Measurements from ENCODE around the gene ZMYND19. TPM values are rescaled to one million over a fixed set of nuclear protein-coding genes. Genes with fewer than 3 reads are reported as not detected.

Gene ZMYND19
- total RNA-seq, 2 experiments from 2014 or later, result 75.3 to 76.8 TPM

GRCh38 chr9:137618105-137619067 lies 28.1 kb upstream of the ZMYND19 start, which contains the start of gene EHMT1:
Gene EHMT1, plus strand, starts transcription at chr9:137619005. Its CDS starts 24 bp downstream, at chr9:137619029.
- POLR2A ChIA-PET, result interaction anchor here (0.6 to 1.6 kb wide), 4 partner anchors 10 to 39 kb away, joined by 3 to 8 read pairs (median 5); partner anchors contain the start of genes ARRDC1 and ZMYND19

GRCh38 chr9:137615387-137615871 lies 25.1 kb upstream of the ZMYND19 start:
- CTCF ChIA-PET, result no interaction called here

More at GRCh38 chr9:137618105-137619067, 28.1 kb upstream of the ZMYND19 start, which contains the start of gene EHMT1:
- CTCF ChIA-PET, result no interaction called here

GRCh38 chr9:137614631-137615386 lies 24.5 kb upstream of the ZMYND19 start:
- ChIA-PET CTCF (no interaction called here), POLR2A (no interaction called here)

More at GRCh38 chr9:137615387-137615871, 25.1 kb upstream of the ZMYND19 start:
- POLR2A ChIA-PET, result no interaction called here

- ChIA-PET CTCF (no interaction called here), POLR2A (interaction anchor here (0.6 kb wide), 1 partner anchor 17 kb away, joined by 3 read pairs; no protein-coding TSS in a partner anchor)
Measured at GRCh38 chr9:137613738-137614523, 23.6 kb upstream of the ZMYND19 start.

- CTCF ChIA-PET, result interaction anchor here (0.5 kb wide), 1 partner anchor 236 kb away, joined by 6 read pairs; no protein-coding TSS in a partner anchor
- POLR2A ChIA-PET, result interaction anchor here (0.6 kb wide), 1 partner anchor 17 kb away, joined by 3 read pairs; no protein-coding TSS in a partner anchor
Measured at GRCh38 chr9:137613259-137613658, 22.9 kb upstream of the ZMYND19 start.

- POLR2A ChIA-PET, result no interaction called here
- CTCF ChIA-PET, result no interaction called here
Measured at GRCh38 chr9:137612741-137613142, 22.4 kb upstream of the ZMYND19 start.

GRCh38 chr9:137611623-137612609 lies 21.6 kb upstream of the ZMYND19 start:
- ChIA-PET POLR2A (no interaction called here), CTCF (no interaction called here)

GRCh38 chr9:137610944-137611343 lies 20.6 kb upstream of the ZMYND19 start:
- CTCF ChIA-PET, result no interaction called here
- POLR2A ChIA-PET, result no interaction called here

- POLR2A ChIA-PET, result no interaction called here
- CTCF ChIA-PET, result interaction anchor here (0.6 kb wide), 1 partner anchor 28 kb away, joined by 3 read pairs; the partner anchor contains the start of gene DPH7
Measured at GRCh38 chr9:137607141-137607857, 17.0 kb upstream of the ZMYND19 start.

- ChIA-PET CTCF (interaction anchor here (0.6 kb wide), 1 partner anchor 28 kb away, joined by 3 read pairs; the partner anchor contains the start of gene DPH7), POLR2A (no interaction called here)
Measured at GRCh38 chr9:137606734-137607138, 16.4 kb upstream of the ZMYND19 start.

- ChIA-PET CTCF (no interaction called here), POLR2A (no interaction called here)
Measured at GRCh38 chr9:137606005-137606621, 15.8 kb upstream of the ZMYND19 start.

- ChIA-PET CTCF (interaction anchor here (1.2 kb wide), 1 partner anchor 23 kb away, joined by 3 read pairs; no protein-coding TSS in a partner anchor), POLR2A (interaction anchor here (0.6 to 0.9 kb wide), 4 partner anchors 11 to 519 kb away, joined by 3 to 5 read pairs (median 4); partner anchors contain the start of genes EHMT1 and ZMYND19)
Measured at GRCh38 chr9:137605121-137606004, 15.1 kb upstream of the ZMYND19 start, which contains the start of gene ARRDC1. Gene ARRDC1, plus strand, starts transcription at chr9:137605686. Its CDS starts 32 bp downstream, at chr9:137605718.

- ChIA-PET POLR2A (interaction anchor here (0.9 kb wide), 1 partner anchor 12 kb away, joined by 4 read pairs; no protein-coding TSS in a partner anchor), CTCF (interaction anchor here (1.2 kb wide), 1 partner anchor 24 kb away, joined by 3 read pairs; no protein-coding TSS in a partner anchor)
Measured at GRCh38 chr9:137604345-137605086, 14.2 kb upstream of the ZMYND19 start.

- POLR2A ChIA-PET, result no interaction called here
- CTCF ChIA-PET, result interaction anchor here (1.5 kb wide), 1 partner anchor 17 kb away, joined by 5 read pairs; no protein-coding TSS in a partner anchor
Measured at GRCh38 chr9:137603879-137604278, 13.6 kb upstream of the ZMYND19 start.

- POLR2A ChIA-PET, result no interaction called here
- CTCF ChIA-PET, result interaction anchor here (1.1 to 1.5 kb wide), 2 partner anchors 12 to 16 kb away, joined by 3 to 5 read pairs; partner anchors contain the start of gene ZMYND19
Measured at GRCh38 chr9:137602661-137603060, 12.3 kb upstream of the ZMYND19 start.

Data from activated CD8-positive, alpha-beta memory T cell treated with anti-CD3 and anti-CD28 coated beads for 36 hours (primary cell).